ENCODE results near the gene FANCC.
"Not testable (repeated sequence)": the region's sequence is repeated elsewhere in the genome, so short reads cannot be mapped to it uniquely, and the experiment has no call there.

The FANCC gene

GRCh38 chr9:95317119-95317892, at the start of gene FANCC:
TSS of gene FANCC (minus strand) at chr9:95317709. CDS start at chr9:95249291, 68,418 bp downstream.
- DNase-seq, result peak; percentile 73 to 86

- no peak for DNase-seq
Measured at GRCh38 chr9:95366731-95367325, 49.3 kb upstream of the FANCC start.

- DNase-seq, result no peak
Measured at GRCh38 chr9:95365766-95366165, 48.3 kb upstream of the FANCC start.

- DNase-seq, result no peak
Measured at GRCh38 chr9:95363051-95363841, 45.7 kb upstream of the FANCC start.

DNA sequence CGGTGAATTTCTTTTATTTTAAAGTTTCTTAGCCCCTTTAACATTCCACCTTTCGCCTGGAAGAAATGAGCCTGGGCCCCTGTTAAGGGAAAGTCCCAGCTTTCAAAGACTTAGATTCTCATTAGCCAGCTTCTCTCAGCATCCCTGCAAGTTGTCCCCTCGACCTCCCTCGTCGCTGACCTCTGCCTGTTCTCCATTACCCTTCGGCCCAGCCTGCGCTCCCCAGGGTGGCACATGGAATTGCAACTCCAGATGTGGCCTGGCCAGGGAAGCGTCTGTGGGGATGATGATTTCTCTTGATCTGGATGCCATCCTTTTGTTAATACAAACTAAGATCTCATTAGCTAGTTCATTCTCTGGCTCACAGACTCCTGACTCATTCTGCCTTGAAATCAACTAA, 43.4 kb upstream of the FANCC start:
- no peak for DNase-seq

DNA sequence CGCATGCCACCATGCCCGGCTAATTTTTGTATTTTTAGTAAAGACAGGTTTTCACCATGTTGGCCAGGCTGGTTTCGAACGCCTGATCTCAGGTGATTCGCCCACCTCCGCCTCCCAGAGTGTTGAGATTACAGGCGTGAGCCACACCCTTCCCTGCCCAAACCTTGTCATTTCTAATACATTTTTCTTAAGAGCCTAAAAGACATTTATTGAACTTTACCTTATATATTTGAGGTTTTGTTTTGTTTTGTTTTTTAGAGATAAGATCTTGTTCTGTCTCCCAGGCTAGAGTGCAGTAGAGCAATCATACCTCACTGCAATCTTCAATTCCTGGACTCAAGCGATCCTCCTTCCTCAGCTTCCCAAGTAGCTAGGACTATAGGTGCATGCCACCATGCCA, 39.8 kb upstream of the FANCC start:
- DNase-seq, result no peak

DNA sequence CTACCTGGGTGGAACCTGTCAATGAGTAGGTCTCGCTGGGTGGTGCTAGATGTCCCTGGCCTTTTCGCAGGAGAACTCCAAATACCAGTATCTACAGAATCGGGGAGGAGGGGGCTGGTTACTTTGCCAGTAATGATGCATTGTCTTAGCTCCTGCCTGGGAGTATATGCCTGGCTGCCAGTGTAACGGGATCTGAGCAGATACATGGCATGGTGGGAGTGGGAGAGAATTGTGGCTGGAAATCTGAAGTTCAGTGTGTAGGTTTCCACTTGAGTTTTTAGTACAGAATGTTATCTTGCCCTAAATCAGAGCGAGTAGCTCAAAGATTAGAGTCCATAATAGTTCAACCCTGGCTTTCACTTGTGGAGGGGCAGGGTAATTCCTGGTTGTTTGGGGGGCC, 38.0 kb upstream of the FANCC start:
- no peak for DNase-seq

- DNase-seq, result no peak
Measured at GRCh38 chr9:95351051-95351450, 33.5 kb upstream of the FANCC start.

DNA sequence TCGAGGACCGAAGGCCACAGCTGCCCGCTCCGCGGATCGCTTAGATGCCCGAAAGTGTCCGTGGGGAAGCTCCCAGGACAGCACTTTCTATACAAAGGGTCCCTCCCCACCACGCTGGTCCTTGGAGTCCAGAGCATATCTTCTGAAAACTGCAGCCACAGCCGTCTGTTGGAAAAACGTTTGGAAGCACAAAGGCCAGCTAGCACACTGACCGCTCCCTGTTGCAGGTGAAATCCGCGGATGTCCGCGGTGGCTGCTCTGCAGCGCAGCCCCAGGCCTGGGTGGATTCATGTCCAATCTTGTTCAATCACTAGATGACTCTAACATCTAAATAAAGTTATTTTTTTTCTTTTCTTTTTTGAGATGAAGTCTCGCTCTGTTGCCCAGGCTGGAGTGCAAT, 32.8 kb upstream of the FANCC start:
- no peak for DNase-seq

GRCh38 chr9:95349091-95350038, 31.9 kb upstream of the FANCC start:
- peak in 1 of 2 experiments; percentile 60 for DNase-seq

GRCh38 chr9:95346021-95346420, 28.5 kb upstream of the FANCC start:
- no peak for DNase-seq

DNA sequence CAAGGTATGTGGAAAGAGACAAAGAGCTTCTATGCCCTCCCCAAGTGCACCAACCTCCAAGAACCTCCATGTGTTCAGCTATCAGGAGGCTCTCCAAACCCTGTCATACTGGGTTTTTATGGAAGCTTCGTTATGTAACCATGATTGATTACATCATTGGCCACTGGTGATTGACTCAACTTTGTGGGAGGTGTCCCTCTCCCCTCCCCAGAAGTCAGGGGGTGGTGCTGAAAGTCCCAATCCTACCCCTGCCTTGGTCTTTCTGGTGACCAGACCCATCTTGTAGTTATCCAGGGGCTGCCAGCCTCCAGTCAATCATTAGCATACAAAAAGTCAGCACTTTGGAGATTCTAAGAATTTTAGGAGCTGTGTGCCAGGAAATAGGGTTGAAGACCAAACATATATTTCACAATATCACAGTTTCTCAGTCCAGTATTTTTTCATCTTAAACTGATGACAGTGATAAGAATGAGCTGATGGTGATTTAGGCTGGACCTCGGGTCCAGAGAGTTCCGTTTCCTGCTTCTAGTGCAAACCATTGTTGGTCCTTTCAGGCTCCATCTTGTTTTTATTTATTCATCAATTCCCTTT, 27.3 kb upstream of the FANCC start:
- no peak for DNase-seq

- no peak for DNase-seq
Measured at GRCh38 chr9:95343725-95344287, 26.3 kb upstream of the FANCC start.

GRCh38 chr9:95342571-95342970, 25.1 kb upstream of the FANCC start:
- DNase-seq, result no peak

GRCh38 chr9:95341293-95341962, 23.9 kb upstream of the FANCC start:
- peak; percentile 11 to 20 for DNase-seq

GRCh38 chr9:95338243-95338642, 20.7 kb upstream of the FANCC start:
- DNase-seq, result no peak

DNA sequence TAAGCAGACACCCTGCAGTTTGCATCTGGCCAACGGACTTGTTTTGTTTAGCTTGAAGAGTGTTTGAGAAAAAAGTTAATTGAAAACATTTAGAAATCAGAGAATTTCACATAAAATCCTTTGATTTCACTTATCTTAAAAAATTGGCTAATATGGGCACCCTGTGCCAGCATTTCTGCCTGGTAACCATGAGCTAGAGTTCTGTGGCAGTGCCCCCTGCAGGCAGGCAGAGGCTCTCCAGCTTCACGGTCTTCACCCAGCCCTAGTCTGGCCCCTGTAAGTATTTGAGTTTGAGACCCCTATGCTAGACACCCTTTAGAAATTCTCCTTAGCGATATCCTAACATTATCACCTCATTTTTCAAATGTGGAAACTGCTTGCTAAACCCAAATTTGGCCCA, 18.8 kb upstream of the FANCC start:
- no peak for DNase-seq

GRCh38 chr9:95333426-95333825, 15.9 kb upstream of the FANCC start:
- DNase-seq, result no peak

GRCh38 chr9:95332860-95333259, 15.4 kb upstream of the FANCC start:
- DNase-seq, result no peak

DNA sequence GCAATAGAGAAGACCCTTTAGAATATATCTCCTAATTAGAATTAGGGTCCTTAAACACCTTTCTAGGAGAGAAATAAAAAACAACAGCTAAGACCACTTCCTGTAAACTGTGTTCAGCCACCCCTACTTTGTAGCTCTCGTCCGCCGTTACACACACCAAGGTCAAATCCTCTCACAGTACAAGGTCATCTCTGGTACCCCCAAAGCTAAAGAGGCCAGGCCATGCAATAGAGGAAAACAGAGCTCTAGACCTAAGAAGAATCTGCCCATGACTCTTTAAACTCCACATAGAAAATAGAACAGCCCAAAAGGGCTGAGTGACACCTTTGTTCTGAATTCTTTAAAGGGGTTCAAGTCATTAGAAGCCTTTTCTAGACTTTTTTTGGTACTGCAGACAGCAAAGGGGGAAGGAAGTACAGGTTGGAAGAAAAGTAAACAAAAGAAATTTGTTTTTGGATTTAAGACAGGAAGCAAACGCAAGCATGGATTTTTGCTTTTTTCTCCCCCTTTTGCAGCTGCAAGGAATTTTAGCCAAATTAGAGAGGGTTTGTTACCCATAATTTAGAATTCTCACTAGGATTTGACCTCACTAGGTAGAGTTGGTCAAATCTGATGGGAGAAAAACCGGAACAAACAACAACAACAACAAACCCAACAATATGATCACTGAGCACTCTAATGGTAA, 13.4 kb upstream of the FANCC start:
- no peak for DNase-seq

- not testable (repeated sequence) for DNase-seq
Measured at GRCh38 chr9:95329061-95329460, 11.6 kb upstream of the FANCC start.
